Measurements from ENCODE around the gene RPL11.
"Not testable (repeated sequence)": the region's sequence is repeated elsewhere in the genome, so short reads cannot be mapped to it uniquely, and the experiment has no call there.

Gene RPL11

DNA sequence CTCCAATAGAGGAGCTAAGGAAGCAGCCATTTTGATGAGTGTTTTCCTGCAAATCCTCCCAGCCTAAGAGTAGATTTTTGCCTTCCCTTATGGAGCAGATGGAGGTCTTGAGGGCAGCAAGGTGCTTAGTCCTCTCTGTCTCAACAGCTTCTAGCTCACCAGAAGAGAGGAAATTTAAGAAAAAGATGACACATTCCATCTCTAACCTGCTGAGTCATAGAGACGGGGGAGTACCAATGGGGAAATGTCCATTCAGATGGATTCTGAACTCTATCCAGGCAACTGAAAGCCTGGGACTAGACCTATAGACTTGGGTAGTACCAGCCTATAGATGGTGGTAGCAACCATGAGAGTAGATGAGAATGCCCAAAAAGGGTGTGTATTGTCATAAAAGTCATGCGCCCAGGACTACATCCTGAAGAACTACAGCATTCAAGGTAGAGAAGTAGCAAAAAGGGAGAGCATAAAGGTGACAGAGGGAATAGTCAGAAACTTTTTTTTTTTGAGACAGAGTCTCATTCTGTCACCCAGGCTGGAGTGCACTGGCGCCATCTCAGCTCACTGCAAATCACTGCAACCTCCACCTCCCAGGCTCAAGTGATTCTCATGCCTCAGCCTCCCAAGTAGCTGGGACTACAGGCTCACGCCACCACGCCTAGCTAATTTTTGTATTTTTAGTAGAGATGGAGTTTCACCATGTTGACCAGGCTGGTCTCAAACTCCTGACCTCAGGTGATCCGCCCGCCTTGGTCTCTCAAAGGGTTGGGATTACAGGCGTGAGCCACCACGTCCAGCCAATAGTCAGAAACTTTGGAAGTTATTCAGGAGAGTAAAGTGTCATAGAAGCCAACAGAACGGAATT lies 41.0 kb downstream of the RPL11 start:
- no peak for DNase-seq (ENCODE audit: low spot score)

DNA sequence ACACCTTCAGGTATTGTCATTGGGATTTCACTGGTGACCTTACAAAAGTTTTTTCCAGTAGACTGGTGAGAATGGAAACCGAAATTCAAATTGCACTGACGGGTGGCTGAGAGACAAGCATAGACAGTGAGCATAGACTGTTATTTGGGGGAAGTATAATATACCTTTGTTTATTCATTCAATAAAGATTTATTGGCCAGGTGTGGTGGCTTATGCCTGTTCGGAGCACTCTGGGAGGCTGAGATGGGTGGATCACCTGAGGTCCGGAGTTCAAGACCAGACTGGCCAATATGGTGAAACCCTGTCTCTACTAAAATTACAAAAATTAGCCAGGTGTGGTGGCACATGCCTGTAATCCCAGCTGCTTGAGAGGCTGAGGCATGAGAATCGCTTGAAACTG lies 41.7 kb downstream of the RPL11 start:
- not testable (repeated sequence) for DNase-seq (ENCODE audit: low spot score)

DNA sequence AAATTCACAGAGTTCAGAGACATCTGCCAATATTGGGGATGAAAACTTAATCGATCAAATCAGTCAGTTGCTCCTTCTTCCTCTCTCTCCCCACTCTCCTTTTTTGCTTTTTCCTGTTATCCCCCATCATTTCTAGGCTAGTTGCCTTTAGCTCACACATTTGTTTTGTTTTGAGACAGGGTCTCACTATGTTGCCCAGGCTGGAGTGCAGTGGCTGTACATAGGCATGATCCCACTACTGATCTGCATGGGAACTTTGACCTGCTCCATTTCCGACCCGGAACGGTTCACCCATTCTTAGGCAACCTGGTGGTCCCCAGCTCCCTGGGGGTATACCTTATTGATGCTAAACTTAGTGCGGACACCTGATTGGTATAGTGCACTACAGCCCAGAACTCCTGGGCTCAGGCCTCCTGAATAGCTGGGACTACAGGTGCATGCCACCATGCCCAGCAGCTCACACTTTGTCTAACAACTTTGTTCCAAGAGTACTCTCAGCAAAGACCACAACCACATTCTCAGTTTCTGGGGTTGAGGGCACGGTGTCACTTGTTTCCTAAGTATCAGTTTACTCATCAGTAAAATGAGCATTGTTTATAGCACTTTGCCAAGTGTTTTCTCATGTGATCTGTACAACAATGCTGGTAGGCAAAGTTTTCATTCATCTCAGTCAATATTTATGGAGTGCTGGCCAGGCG lies 45.0 kb downstream of the RPL11 start:
- DNase-seq (ENCODE audit: low spot score), result no peak

DNA sequence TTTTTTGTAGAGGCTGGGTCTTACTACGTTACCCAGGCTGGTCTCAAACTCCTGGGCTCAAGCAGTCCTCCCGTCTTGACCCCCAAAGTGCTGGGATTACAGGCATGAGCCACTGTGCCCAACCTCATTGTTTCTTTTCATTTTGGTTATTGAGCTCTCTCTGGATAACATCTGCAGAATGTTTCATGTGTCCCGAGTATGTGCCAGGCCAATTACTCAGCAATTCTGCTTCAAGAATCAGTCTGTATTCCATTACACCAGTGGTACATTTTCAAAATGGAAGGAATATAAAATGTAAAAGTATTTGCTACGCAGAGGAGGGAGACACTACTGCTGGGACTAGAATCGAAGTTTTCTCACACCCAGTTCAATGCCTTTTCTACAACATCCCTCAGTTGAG lies 50.0 kb downstream of the RPL11 start:
- no peak for DNase-seq (ENCODE audit: low spot score)

DNA sequence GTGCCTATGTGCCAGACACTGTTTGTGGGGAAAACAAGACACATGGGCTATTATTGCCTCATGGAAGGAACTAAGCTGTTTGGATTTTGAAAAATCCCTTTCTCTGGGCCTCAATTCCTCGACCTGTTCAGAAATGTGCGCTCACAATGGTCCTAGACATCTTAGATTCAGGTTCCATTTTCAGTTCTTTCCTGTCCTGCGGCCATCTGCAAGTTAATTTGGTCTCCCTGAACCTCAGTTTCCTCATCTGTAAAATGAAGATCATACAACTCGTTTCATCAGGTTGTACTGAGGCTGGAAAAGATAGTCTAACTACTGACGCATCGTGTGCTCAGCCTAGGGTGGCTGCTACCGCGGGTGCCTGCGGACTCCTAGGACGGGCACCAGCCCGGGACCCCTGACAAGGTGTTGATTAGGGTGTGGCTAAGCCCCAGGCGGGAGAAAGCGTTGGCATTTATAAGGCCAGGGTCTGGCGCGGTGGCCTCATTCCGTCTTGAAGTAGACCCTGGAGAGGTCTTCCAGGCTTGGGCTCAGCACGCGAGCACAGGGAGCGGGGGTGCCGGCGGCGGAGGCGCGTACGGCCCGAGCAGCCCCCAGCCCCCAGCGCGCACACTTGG lies 51.2 kb downstream of the RPL11 start:
- DNase-seq (ENCODE audit: low spot score), result no peak

DNA sequence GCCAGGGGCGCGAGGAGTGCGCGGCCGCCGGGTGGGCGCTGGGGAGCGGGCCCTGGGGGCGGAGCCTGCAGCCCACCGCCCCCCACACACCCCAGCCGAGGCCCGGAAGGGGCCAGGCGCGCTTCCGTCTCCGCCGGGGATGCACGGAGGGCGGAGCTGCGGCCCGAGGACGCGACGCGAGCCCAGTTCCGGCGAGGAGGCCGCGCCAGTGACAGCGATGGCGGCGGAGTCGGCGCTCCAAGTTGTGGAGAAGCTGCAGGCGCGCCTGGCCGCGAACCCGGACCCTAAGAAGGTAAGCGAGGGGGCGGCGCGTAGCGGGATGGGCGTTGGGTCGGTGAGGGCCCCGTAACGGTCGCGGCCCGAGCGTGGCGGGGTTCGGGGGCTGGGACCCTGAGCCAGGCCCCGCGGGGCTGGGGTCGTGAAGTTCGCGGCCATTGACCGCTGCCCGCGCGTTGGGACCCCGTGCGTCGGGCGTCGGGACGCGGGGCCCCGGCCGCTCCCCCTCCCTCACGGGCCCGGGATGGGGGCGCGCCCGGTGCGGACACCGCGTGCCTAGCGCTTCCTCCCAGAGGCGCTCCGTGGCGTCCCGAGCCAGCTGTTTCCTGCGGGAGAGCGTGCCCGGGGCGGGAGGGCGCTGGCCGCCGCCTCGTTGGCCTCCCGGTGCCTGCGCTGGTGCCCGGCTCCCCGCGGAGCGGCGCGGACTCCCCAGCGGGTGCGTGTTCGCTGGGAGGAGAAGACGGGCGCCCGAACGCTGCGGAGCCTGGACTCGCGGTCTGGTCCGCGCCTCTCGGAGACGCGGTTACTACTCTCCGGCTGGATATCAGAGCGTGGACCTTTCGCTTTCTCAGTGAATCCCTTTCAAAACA lies 51.9 kb downstream of the RPL11 start, which contains the start of gene ELOA:
Gene ELOA (plus strand): TSS at position 185 of the 866 bp plus-strand sequence. CDS start 33 bp downstream, at position 218.
- DNase-seq (ENCODE audit: low spot score), result peak; percentile 70

DNA sequence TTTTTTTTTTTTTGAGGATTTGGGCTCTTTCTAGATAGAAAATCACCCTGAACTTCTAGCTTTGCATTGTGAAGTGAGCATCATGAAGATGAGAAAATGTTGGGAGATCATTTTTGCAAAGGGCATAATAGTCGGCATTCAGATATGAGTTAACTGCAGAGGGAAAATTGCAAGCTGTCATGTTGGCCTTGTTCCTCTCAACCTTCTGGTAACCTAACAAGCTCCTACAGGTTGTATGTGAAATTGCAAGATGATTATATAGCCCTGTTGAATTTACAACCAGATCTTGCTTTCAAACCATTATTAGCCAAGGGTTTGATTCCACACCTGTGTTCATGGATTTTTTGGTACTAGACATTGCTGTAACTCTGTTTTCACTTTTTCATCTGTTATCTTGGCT lies 53.9 kb downstream of the RPL11 start:
- peak; percentile 18 for DNase-seq (ENCODE audit: low spot score)
